NCI-H69 (cell line): ENCODE results near the gene HCCS.
A peak's percentile ranks its signal among the peaks of the same experiment; 100 is the strongest.
"Not testable (repeated sequence)": the region's sequence is repeated elsewhere in the genome, so short reads cannot be mapped to it uniquely, and the experiment has no call there.

Source experiments
- DNase-seq: peaks from one replicate; lab custom pipeline; 2025; lab: John Stamatoyannopoulos, UW

HCCS gene

GRCh38 chrX:11123087-11123486 lies 12.0 kb downstream of the HCCS start:
- not testable (repeated sequence) for DNase-seq

- no peak for DNase-seq
Measured at GRCh38 chrX:11124112-11124511, 13.0 kb downstream of the HCCS start.

GRCh38 chrX:11125060-11125459 lies 13.9 kb downstream of the HCCS start:
- no peak for DNase-seq

GRCh38 chrX:11129534-11130105 lies 18.5 kb downstream of the HCCS start:
- peak; percentile 49 for DNase-seq

- DNase-seq: no peak
Measured at GRCh38 chrX:11130136-11130535, 19.0 kb downstream of the HCCS start.

GRCh38 chrX:11131146-11131545 lies 20.0 kb downstream of the HCCS start:
- no peak for DNase-seq

- no peak for DNase-seq
Measured at GRCh38 chrX:11135564-11136185, 24.5 kb downstream of the HCCS start.

- peak; percentile 10 for DNase-seq
Measured at GRCh38 chrX:11137543-11138139, 26.5 kb downstream of the HCCS start.

GRCh38 chrX:11138498-11139390 lies 27.6 kb downstream of the HCCS start:
- DNase-seq: no peak

- peak; percentile 83 for DNase-seq
Measured at GRCh38 chrX:11143931-11144678, 33.0 kb downstream of the HCCS start.

- peak; percentile 9 for DNase-seq
Measured at GRCh38 chrX:11146411-11146810, 35.3 kb downstream of the HCCS start.

GRCh38 chrX:11148401-11148800 lies 37.3 kb downstream of the HCCS start:
- no peak for DNase-seq

- DNase-seq: peak; percentile 92
Measured at GRCh38 chrX:11151799-11152559, 40.8 kb downstream of the HCCS start.

- no peak for DNase-seq
Measured at GRCh38 chrX:11159149-11159548, 48.0 kb downstream of the HCCS start.

GRCh38 chrX:11164433-11164832 lies 53.3 kb downstream of the HCCS start:
- no peak for DNase-seq

GRCh38 chrX:11171956-11172355 lies 60.8 kb downstream of the HCCS start:
- DNase-seq: no peak

GRCh38 chrX:11172415-11172814 lies 61.3 kb downstream of the HCCS start:
- DNase-seq: no peak
